ENCODE results near the gene TK1.

The TK1 gene

GRCh38 chr17:78131172-78132083 is 55.4 kb downstream of the TK1 start:
- H3K4me3 Mint-ChIP-seq: no peak overlapping the region
- H3K9me3 Mint-ChIP-seq: no peaks in the 10 kb centered on the region
- peaks cover 19% of the 10 kb centered on the region for H3K4me1 Mint-ChIP-seq
- H3K36me3 Mint-ChIP-seq (ENCODE audit: low read depth): no peaks in the 10 kb centered on the region
- H3K27me3 Mint-ChIP-seq (ENCODE audit: low read depth): peaks cover 30% of the 10 kb centered on the region
- H3K27ac Mint-ChIP-seq: no peak overlapping the region
- TF ChIP-seq CTCF (IDR thresholded peaks at IDR 0.05; ENCODE audit: unreplicated experiment in 3 of 3): no peak

DNA sequence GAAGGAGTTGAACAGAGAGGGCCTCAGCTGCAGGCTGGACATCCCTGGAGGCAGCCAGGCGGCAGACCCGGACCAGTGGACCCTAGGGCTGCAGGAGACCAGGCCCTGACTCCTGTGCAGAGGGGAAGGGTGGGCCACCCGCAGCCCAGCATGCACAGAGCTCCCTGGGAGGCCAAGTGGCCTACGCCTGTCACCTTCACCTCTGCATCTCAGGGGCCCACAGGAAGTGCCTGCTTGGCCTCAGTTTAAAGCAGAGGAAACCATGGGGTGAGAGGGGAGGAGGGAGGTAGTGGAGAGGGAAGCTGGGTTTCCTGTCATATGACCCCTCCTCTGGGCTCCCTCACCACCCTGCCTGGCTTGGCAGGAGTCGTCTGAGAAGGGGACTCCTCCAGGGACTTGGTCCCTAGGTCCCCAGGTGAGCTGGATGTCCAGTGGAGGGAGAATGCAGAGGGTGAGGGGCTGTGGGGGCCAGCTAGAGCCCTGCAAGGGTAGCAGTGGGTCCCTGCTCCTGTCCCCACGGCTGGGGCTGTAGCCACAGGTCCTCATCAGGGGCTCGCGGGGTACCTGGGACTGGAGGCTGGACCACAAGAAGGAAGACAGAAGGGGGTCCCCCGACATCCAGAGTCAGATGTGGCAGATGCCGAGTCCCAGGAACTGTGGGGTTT is 56.3 kb downstream of the TK1 start, which contains the start of gene TMC8:
Gene TMC8 (plus strand): TSS at position 335 of the 665 bp plus-strand sequence. CDS start 818 bp downstream, outside the sequence.
- Mint-ChIP-seq H3K36me3 (ENCODE audit: low read depth) (no peaks in the 10 kb centered on the region), H3K4me1 (peaks cover 27% of the 10 kb centered on the region), H3K27me3 (ENCODE audit: low read depth) (peaks cover 30% of the 10 kb centered on the region), H3K27ac (peak within 1 kb of the TSS in 1 of 3 experiments; percentile 60), H3K9me3 (no peaks in the 10 kb centered on the region), H3K4me3 (peak within 1 kb of the TSS; percentile 62 to 69 (median 65))
- no peak for TF ChIP-seq CTCF (IDR thresholded peaks at IDR 0.05; ENCODE audit: unreplicated experiment in 3 of 3)

DNA sequence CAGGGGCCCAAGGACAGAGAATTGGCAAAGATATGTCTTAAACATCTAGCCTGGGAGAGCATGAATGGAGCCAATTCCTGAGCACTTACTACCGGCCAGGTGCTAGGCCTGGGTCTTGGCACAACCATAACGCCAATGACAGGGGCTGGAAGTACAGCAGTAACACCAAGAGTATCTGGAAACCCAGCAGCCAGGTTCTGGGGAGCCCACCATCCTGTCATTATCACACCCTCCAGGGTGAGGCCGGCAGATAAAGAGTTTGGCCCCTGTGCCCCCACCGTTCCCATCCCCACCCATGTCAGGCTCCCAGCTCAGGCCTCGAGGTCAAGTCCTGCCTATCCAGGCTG is 56.8 kb downstream of the TK1 start:
- H3K27me3 Mint-ChIP-seq (ENCODE audit: low read depth): peaks cover 30% of the 10 kb centered on the region
- no peak for TF ChIP-seq CTCF (IDR thresholded peaks at IDR 0.05; ENCODE audit: unreplicated experiment in 3 of 3)
- no peaks in the 10 kb centered on the region for H3K36me3 Mint-ChIP-seq (ENCODE audit: low read depth)
- H3K4me3 Mint-ChIP-seq: peak overlapping the region; percentile 62 to 69 (median 65)
- peak overlapping the region in 1 of 3 experiments; percentile 60 for H3K27ac Mint-ChIP-seq
- H3K9me3 Mint-ChIP-seq: no peaks in the 10 kb centered on the region
- H3K4me1 Mint-ChIP-seq: peaks cover 27% of the 10 kb centered on the region

GRCh38 chr17:78129351-78130089 is 57.3 kb downstream of the TK1 start:
- H3K9me3 Mint-ChIP-seq: no peaks in the 10 kb centered on the region
- peak overlapping the region in 1 of 3 experiments; percentile 75 for H3K27ac Mint-ChIP-seq
- H3K36me3 Mint-ChIP-seq (ENCODE audit: low read depth): no peaks in the 10 kb centered on the region
- H3K4me3 Mint-ChIP-seq: peak overlapping the region; percentile 89 to 95 (median 94)
- peaks cover 27% of the 10 kb centered on the region for H3K4me1 Mint-ChIP-seq
- H3K27me3 Mint-ChIP-seq (ENCODE audit: low read depth): peaks cover 30% of the 10 kb centered on the region
- TF ChIP-seq CTCF (IDR thresholded peaks at IDR 0.05; ENCODE audit: unreplicated experiment in 3 of 3): no peak

- Mint-ChIP-seq H3K9me3 (no peaks in the 10 kb centered on the region), H3K36me3 (ENCODE audit: low read depth) (peaks cover 2% of the 10 kb centered on the region), H3K4me1 (peaks cover 27% of the 10 kb centered on the region), H3K27me3 (ENCODE audit: low read depth) (peaks cover 25% of the 10 kb centered on the region), H3K27ac (peak within 1 kb of the TSS in 2 of 3 experiments; percentile 21 to 79), H3K4me3 (peak within 1 kb of the TSS; percentile 89 to 95 (median 94))
- TF ChIP-seq CTCF (IDR thresholded peaks at IDR 0.05; ENCODE audit: unreplicated experiment in 3 of 3): no peak
Observed at GRCh38 chr17:78128551-78129350, 58.1 kb downstream of the TK1 start, which contains the start of gene TMC6. TMC6 (minus strand) TSS chr17:78128755; CDS start chr17:78126832, 1,923 bp downstream.
